Thyroid gland (tissue), 4 donors: Measurements from ENCODE around the gene NEK5.
"Not testable (repeated sequence)": the region's sequence is repeated elsewhere in the genome, so short reads cannot be mapped to it uniquely, and the experiment has no call there.

Source experiments
- POLR2A ChIP-seq, 2 donors: fragments of 450-650 bp; IDR thresholded peaks; one replicate each; pipeline ENCODE4 v1.6.1; 2017; ENCODE audit warnings: antibody characterized with exemption in 2 of 2, mild to moderate bottlenecking in 2 of 2, moderate library complexity in 1 of 2
- TF ChIP-seq, protein P1 (sequence below), 6 experiments: fragments of 200-600 bp in 3 of 6; fragments of 450-650 bp in 3 of 6; sonication (generic) in 3 of 6; IDR thresholded peaks; one replicate each; pipeline ENCODE4 v1.5.1; 2016 to 2019; ENCODE audit warnings: antibody characterized with exemption in 6 of 6, mild to moderate bottlenecking in 2 of 6, inconsistent platforms in 1 of 6, moderate library complexity in 1 of 6

DNA sequence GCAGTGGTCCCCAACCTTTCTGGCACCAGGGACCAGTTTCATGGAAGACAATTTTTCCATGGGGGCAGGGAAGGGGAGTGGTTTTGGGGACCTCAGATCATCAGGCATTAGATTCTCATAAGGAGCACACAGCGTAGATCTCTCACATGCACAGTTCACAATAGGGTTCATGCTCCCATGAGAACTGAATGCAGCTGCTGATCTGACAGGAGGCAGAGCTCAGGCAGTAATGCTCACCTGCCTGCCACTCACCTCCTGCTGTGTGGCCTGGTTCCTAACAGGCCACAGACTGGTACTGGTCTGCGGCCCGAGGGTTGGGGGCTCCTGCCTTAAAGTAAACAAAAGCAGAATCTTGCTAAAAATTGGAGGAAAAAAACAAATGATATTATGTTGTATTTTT, 67.8 kb downstream of the NEK5 start:
- TF ChIP-seq, protein P1, sequence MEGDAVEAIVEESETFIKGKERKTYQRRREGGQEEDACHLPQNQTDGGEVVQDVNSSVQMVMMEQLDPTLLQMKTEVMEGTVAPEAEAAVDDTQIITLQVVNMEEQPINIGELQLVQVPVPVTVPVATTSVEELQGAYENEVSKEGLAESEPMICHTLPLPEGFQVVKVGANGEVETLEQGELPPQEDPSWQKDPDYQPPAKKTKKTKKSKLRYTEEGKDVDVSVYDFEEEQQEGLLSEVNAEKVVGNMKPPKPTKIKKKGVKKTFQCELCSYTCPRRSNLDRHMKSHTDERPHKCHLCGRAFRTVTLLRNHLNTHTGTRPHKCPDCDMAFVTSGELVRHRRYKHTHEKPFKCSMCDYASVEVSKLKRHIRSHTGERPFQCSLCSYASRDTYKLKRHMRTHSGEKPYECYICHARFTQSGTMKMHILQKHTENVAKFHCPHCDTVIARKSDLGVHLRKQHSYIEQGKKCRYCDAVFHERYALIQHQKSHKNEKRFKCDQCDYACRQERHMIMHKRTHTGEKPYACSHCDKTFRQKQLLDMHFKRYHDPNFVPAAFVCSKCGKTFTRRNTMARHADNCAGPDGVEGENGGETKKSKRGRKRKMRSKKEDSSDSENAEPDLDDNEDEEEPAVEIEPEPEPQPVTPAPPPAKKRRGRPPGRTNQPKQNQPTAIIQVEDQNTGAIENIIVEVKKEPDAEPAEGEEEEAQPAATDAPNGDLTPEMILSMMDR (IDR thresholded peaks at IDR 0.05) = not testable (repeated sequence)
- TF ChIP-seq POLR2A (IDR thresholded peaks at IDR 0.05) = not testable (repeated sequence)
